Activated B cell treated with CpG ODN at 0.5 μM for 24 hours (primary cell): Measurements from ENCODE around the gene CD200R1L. TPM values are rescaled to one million over a fixed set of nuclear protein-coding genes. Genes with fewer than 3 reads are reported as not detected.

ENCODE experiments used
- ATAC-seq: fragments of 200-7000 bp; cut with Tn5 transposase; one replicate; pipeline ENCODE4 v1.10.0; 2021; ENCODE audit warnings: low read depth, mild to moderate bottlenecking, moderate library complexity
- CTCF ChIA-PET: fragments of 350-600 bp; sonication (Branson Sonifier 250); formaldehyde crosslinking; loops from one replicate; lab custom pipeline; 2021; ENCODE audit warnings: antibody characterized with exemption; lab: Charles Lee
- POLR2A ChIA-PET: fragments of 350-600 bp; sonication (Branson Sonifier 250); formaldehyde crosslinking; loops from one replicate; lab custom pipeline; 2021; ENCODE audit warnings: antibody characterized with exemption; lab: Charles Lee
- DNase-seq: peaks from one replicate; pipeline ENCODE4 v3.0.0; 2022
- H3K27ac Mint-ChIP-seq: one replicate; pipeline ENCODE4 v1.8.0; 2020; ENCODE audit warnings: mixed read lengths
- H3K27me3 Mint-ChIP-seq: one replicate; pipeline ENCODE4 v1.8.0; 2021; ENCODE audit warnings: mixed read lengths
- H3K36me3 Mint-ChIP-seq: one replicate; pipeline ENCODE4 v1.8.0; 2021; ENCODE audit warnings: low read depth, mixed read lengths
- H3K4me1 Mint-ChIP-seq: one replicate; pipeline ENCODE4 v1.8.0; 2021; ENCODE audit warnings: mixed read lengths
- H3K4me3 Mint-ChIP-seq: one replicate; pipeline ENCODE4 v1.8.0; 2020; ENCODE audit warnings: mild to moderate bottlenecking, mixed read lengths
- H3K9me3 Mint-ChIP-seq: one replicate; pipeline ENCODE4 v1.8.0; 2020; ENCODE audit warnings: mixed read lengths
- intact Hi-C: fragments of 100-400 bp; cut with micrococcal nuclease; formaldehyde crosslinking; loops from one replicate; pipeline ENCODE4 v1.15.1; 2024
- total RNA-seq: library from RNA; stranded (reverse); gene quantifications from 2 replicates; pipeline ENCODE4 v1.2.3, GENCODE V29; 2022
- TF ChIP-seq, protein P1 (sequence below): fragments of 200-600 bp; IDR thresholded peaks from one replicate; pipeline ENCODE4 v1.8.0; 2022; ENCODE audit warnings: antibody characterized with exemption, mild to moderate bottlenecking

CD200R1L gene
- total RNA-seq, 1 donor from 2014 or later = not detected

DNA sequence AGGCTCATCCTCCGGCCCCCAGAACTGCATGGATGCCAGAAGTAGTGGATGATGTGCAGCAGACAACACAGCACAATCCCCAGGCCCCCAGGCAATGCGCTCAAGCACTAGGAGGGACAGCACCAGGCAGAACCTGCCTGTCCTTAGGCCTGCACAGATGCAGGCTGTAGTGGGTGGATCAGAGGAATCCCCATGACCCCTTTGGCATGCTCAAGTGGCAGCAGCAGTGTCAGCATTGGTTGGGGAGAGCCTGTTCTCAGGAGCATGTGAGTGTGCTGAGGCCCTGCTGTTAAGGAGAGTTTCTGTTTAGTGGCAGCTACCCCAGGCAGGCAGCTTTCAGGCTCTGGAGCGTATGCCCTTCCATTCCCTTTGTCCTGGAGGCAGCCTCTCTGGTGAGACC is 25.1 kb upstream of the CD200R1L start:
- H3K4me1 Mint-ChIP-seq = peaks cover 43% of the 10 kb centered on the region
- DNase-seq (no peak), ATAC-seq (no peak)
- H3K36me3 Mint-ChIP-seq = peaks cover 3% of the 10 kb centered on the region
- no peak overlapping the region for H3K27ac Mint-ChIP-seq
- CTCF ChIA-PET = no interaction called here
- H3K27me3 Mint-ChIP-seq = no peaks in the 10 kb centered on the region
- H3K4me3 Mint-ChIP-seq = no peak overlapping the region
- intact Hi-C loops = loop anchor here (2.0 to 5.0 kb wide), 3 partner anchors 37 to 195 kb away; no protein-coding TSS in a partner anchor
- POLR2A ChIA-PET = no interaction called here
- TF ChIP-seq, protein P1, sequence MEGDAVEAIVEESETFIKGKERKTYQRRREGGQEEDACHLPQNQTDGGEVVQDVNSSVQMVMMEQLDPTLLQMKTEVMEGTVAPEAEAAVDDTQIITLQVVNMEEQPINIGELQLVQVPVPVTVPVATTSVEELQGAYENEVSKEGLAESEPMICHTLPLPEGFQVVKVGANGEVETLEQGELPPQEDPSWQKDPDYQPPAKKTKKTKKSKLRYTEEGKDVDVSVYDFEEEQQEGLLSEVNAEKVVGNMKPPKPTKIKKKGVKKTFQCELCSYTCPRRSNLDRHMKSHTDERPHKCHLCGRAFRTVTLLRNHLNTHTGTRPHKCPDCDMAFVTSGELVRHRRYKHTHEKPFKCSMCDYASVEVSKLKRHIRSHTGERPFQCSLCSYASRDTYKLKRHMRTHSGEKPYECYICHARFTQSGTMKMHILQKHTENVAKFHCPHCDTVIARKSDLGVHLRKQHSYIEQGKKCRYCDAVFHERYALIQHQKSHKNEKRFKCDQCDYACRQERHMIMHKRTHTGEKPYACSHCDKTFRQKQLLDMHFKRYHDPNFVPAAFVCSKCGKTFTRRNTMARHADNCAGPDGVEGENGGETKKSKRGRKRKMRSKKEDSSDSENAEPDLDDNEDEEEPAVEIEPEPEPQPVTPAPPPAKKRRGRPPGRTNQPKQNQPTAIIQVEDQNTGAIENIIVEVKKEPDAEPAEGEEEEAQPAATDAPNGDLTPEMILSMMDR = no peak
- peaks cover 20% of the 10 kb centered on the region for H3K9me3 Mint-ChIP-seq

DNA sequence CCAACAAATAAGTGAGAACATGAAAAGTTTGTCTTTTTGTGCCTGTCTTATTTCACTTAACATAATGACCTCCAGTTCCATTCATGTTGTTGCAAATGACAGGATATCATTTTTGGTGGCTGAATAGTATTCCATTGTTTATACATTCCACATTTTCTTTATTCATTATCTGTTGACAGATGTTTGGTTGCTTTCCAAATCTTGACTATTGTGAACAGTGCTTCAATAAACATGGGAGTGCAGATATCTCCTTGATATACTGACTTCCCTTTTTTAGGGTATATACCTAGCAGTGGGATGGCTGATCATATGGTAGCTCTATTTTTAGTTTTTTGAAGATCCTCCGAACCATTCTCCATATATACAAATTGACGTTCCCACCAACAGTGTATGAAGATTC is 19.1 kb upstream of the CD200R1L start:
- POLR2A ChIA-PET = no interaction called here
- H3K4me3 Mint-ChIP-seq = no peak overlapping the region
- no peak overlapping the region for H3K27ac Mint-ChIP-seq
- peaks cover 3% of the 10 kb centered on the region for H3K36me3 Mint-ChIP-seq
- peaks cover 18% of the 10 kb centered on the region for H3K9me3 Mint-ChIP-seq
- intact Hi-C loops = no loop called here
- TF ChIP-seq, protein P1 = no peak
- DNase-seq (no peak), ATAC-seq (no peak)
- CTCF ChIA-PET = no interaction called here
- H3K4me1 Mint-ChIP-seq = peaks cover 8% of the 10 kb centered on the region
- no peaks in the 10 kb centered on the region for H3K27me3 Mint-ChIP-seq

DNA sequence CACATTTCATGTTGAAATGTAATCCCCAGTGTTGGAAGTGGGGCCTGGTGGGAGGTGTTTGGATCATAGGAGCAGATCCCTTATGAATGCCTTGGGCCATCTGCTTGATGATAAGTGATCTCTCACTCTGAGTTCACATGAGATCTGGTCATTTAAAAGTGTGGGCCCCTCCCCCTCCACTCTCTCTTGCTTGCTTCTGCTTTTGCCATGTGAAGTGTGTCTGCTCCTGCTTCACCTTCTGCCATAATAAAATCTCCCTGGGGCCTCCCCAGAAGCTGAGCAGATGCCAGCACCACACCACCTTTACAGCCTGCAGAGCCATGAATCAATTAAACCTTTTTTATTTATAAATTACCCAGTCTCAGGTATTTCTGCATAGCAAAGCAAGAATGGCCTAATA is 14.2 kb upstream of the CD200R1L start:
- peaks cover 2% of the 10 kb centered on the region for H3K9me3 Mint-ChIP-seq
- ATAC-seq (peak; percentile 40), DNase-seq (no peak)
- ChIA-PET CTCF (no interaction called here), POLR2A (no interaction called here)
- intact Hi-C loops = no loop called here
- no peaks in the 10 kb centered on the region for H3K36me3 Mint-ChIP-seq
- H3K4me1 Mint-ChIP-seq = peaks cover 44% of the 10 kb centered on the region
- TF ChIP-seq, protein P1 = no peak
- peak overlapping the region; percentile 76 for H3K27ac Mint-ChIP-seq
- H3K27me3 Mint-ChIP-seq = no peaks in the 10 kb centered on the region
- H3K4me3 Mint-ChIP-seq = peak overlapping the region; percentile 2

DNA sequence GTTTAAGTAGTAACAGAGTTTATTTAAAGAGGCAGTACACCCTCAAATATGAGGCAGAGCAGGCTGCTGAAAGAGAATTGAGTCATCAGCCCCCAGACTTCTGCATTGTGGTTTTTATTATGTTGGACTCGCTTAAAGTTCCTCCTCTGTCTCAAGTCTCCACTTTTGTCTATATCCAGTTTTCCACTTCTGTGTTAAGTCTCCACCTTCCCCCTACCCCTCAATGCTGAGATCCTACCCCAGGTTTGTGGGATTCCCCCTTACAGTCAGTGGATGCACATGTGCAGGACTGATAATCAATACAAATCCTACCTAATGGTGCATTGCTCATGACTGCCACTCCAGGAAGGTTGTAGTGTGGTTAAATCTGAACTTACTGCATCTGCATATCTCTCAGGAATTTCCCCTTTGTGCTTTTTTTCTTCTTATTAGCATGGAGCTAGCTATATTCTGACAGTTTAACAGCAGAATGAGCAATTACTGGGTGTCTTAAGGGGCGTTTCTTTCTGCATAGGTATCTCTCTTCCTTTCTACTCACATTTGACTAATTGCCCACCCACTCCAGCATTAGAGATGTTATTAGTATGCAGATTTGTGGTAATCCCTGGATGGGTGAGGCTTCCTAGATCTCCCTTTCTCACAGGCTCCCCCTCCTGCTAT is 11.9 kb upstream of the CD200R1L start:
- ChIA-PET POLR2A (interaction anchor here (1.0 to 1.2 kb wide), 3 partner anchors 49 to 181 kb away, joined by 3 to 5 read pairs (median 3); partner anchors contain the start of gene CD200R1), CTCF (interaction anchor here (0.9 to 1.2 kb wide), 2 partner anchors 121 to 124 kb away, joined by 3 read pairs; no protein-coding TSS in a partner anchor)
- TF ChIP-seq, protein P1 = no peak
- Mint-ChIP-seq H3K27me3 (no peaks in the 10 kb centered on the region), H3K4me3 (peak overlapping the region; percentile 69), H3K36me3 (no peaks in the 10 kb centered on the region), H3K4me1 (peaks cover 45% of the 10 kb centered on the region), H3K9me3 (no peaks in the 10 kb centered on the region), H3K27ac (peak overlapping the region; percentile 89)
- intact Hi-C loops = loop anchor here (1.0 to 10.0 kb wide), 9 partner anchors 14 to 294 kb away; partner anchors contain the start of genes ATG3 and SLC35A5
- ATAC-seq (peak; percentile 76), DNase-seq (peak; percentile 32)

DNA sequence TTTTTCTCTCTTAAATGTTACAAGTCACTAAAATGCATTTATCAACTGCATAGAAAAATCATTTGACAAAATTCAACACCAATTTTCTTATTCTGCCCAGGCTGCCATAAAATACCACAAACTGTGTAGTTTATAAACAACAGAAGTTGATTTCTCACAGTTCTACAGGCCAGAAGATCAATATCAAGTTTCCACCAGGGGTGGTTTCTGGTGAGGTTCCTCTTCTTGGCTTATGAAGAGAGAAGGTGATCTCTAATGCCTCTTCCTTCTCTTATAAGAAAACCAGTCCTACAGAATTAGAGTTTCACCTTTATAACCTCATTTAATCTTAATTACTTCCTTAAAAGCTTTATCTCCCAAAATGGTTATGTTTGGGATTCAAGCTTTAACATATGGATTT is 10.9 kb upstream of the CD200R1L start:
- CTCF ChIA-PET = no interaction called here
- no peaks in the 10 kb centered on the region for H3K36me3 Mint-ChIP-seq
- H3K27me3 Mint-ChIP-seq = no peaks in the 10 kb centered on the region
- H3K9me3 Mint-ChIP-seq = no peaks in the 10 kb centered on the region
- no peak for DNase-seq
- POLR2A ChIA-PET = no interaction called here
- peaks cover 45% of the 10 kb centered on the region for H3K4me1 Mint-ChIP-seq
- intact Hi-C loops = loop anchor here (2.0 to 10.0 kb wide), 4 partner anchors 90 to 293 kb away; partner anchors contain the start of genes ATG3 and SLC35A5
- TF ChIP-seq, protein P1 = no peak
- H3K4me3 Mint-ChIP-seq = peak overlapping the region; percentile 69
- no peak for ATAC-seq
- peak overlapping the region; percentile 89 for H3K27ac Mint-ChIP-seq
